Vagina (tissue), 2 donors: Measurements from ENCODE around the gene KLC4. TPM values are rescaled to one million over a fixed set of nuclear protein-coding genes. Genes with fewer than 3 reads are reported as not detected.
A peak's percentile ranks its signal among the peaks of the same experiment; 100 is the strongest.

ENCODE experiments used
- DNase-seq, 2 donors: peaks; one replicate each; pipeline ENCODE4 v3.0.0-alpha.2; 2017; ENCODE audit errors: extremely low spot score in 2 of 2
- H3K27ac ChIP-seq: fragments of 200-600 bp; sonication (generic); one replicate; pipeline ENCODE4 v1.5.1; 2019
- H3K27me3 ChIP-seq: fragments of 200-600 bp; sonication (generic); one replicate; pipeline ENCODE4 v1.5.1; 2019
- H3K36me3 ChIP-seq, 2 donors: fragments of 200-600 bp; sonication (generic); one replicate each; pipeline ENCODE4 v1.5.1; 2017 to 2019
- H3K4me1 ChIP-seq: fragments of 200-600 bp; sonication (generic); one replicate; pipeline ENCODE4 v1.5.1; 2019
- H3K4me3 ChIP-seq, 2 donors: fragments of 200-600 bp; sonication (generic); 1 replicate in 1 of 2; 2 replicates in 1 of 2; pipeline ENCODE4 v1.5.1; 2016 to 2019
- H3K9me3 ChIP-seq: fragments of 200-600 bp; sonication (generic); one replicate; pipeline ENCODE4 v1.5.1; 2019
- POLR2A ChIP-seq, 2 donors: fragments of 450-650 bp; IDR thresholded peaks; one replicate each; pipeline ENCODE4 v1.6.1; 2017; ENCODE audit warnings: antibody characterized with exemption in 2 of 2, mild to moderate bottlenecking in 2 of 2, moderate library complexity in 2 of 2
- POLR2AphosphoS5 ChIP-seq, 2 donors: sonication (generic); formaldehyde crosslinking; IDR thresholded peaks; one replicate each; pipeline ENCODE4 v1.9.0; 2017; ENCODE audit warnings: antibody characterized with exemption in 2 of 2, mild to moderate bottlenecking in 2 of 2, low read depth in 1 of 2; ENCODE audit not compliant: insufficient read depth in 1 of 2
- intact Hi-C: fragments of 100-400 bp; cut with DNase I; formaldehyde crosslinking; loops from one replicate; pipeline ENCODE4 v1.15.1; 2023
- total RNA-seq: library from RNA; depleted of rRNA; stranded (reverse); fragments of >200 nt; gene quantifications from one replicate; pipeline ENCODE4 v1.2.3, GENCODE V29; 2016
- TF ChIP-seq, protein P1 (sequence below), 3 experiments: fragments of 450-650 bp in 2 of 3; fragments of 200-600 bp in 1 of 3; sonication (generic) in 1 of 3; IDR thresholded peaks; one replicate each; pipeline ENCODE4 v1.5.1; 2017 to 2019; ENCODE audit warnings: antibody characterized with exemption in 3 of 3, mild to moderate bottlenecking in 2 of 3, moderate library complexity in 2 of 3

The KLC4 gene
- 17.2 TPM for total RNA-seq

DNA sequence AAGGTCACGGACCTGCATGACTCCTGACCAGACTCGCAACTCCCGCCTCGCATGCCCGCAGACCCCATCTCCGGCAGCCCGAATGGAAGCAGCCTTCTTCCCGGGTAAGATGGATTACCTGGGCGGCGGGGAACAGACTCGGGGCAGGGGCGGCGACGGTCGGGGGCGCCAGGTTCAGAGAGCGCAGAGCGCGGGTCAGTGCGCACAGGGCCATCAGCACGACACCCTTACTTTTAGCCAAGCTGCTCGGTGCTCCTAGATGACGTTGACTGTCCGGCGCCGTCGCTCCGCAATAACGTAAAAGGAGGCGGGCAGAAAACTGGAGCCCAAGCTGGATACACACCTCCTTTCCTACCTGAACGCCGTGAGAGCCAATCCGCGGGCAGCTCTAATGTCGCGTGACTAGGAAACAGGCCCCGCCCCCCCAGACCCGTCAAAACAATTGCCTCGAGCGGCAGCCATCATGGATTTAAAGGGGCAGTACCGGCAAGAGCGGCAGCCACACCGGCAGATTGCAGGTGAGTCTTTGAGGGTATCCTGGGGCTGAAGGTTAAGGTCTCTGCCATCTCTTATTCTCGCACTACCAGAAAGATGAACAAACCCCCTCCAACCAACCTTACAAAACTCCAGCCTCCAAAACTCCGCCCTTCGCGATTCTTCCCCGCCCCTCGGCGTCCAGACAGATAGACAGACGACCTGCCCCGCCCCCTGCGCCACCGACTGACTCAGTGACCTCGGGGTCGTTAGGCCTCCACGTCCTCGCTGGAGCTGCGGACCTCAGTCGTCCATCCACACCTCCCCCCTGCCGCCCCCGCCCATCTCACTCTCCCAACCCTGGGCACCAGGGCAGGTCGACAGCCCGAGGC is at the start of gene KLC4, which contains the start of gene MRPL2:
Gene KLC4 (plus strand): TSS at position 464 of the 866 bp plus-strand sequence. CDS start 1,705 bp downstream, outside the sequence.
Gene MRPL2 (minus strand): TSS at position 267 of the 866 bp plus-strand sequence. CDS start 53 bp downstream, at position 214.
- H3K36me3 ChIP-seq = peaks cover 0 to 22% of the 10 kb centered on the region in 2 donors
- intact Hi-C loops = no loop called here

GRCh38 chr6:43011207-43011606 is 48.2 kb upstream of the KLC4 start:
- H3K9me3 ChIP-seq = no peaks in the 10 kb centered on the region
- TF ChIP-seq POLR2A (IDR thresholded peaks at IDR 0.05) (no peak), POLR2AphosphoS5 (IDR thresholded peaks at IDR 0.05; ENCODE audit: insufficient read depth in 1 of 2, low read depth in 1 of 2) (no peak)
- TF ChIP-seq, protein P1, sequence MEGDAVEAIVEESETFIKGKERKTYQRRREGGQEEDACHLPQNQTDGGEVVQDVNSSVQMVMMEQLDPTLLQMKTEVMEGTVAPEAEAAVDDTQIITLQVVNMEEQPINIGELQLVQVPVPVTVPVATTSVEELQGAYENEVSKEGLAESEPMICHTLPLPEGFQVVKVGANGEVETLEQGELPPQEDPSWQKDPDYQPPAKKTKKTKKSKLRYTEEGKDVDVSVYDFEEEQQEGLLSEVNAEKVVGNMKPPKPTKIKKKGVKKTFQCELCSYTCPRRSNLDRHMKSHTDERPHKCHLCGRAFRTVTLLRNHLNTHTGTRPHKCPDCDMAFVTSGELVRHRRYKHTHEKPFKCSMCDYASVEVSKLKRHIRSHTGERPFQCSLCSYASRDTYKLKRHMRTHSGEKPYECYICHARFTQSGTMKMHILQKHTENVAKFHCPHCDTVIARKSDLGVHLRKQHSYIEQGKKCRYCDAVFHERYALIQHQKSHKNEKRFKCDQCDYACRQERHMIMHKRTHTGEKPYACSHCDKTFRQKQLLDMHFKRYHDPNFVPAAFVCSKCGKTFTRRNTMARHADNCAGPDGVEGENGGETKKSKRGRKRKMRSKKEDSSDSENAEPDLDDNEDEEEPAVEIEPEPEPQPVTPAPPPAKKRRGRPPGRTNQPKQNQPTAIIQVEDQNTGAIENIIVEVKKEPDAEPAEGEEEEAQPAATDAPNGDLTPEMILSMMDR (IDR thresholded peaks at IDR 0.05) = no peak
- intact Hi-C loops = loop anchor here (10.0 kb wide), 1 partner anchor 106 kb away; no protein-coding TSS in a partner anchor

More for the DNA sequence above, at the start of gene KLC4, which contains the start of gene MRPL2:
- TF ChIP-seq, protein P1 (IDR thresholded peaks at IDR 0.05) = no peak
- TF ChIP-seq POLR2AphosphoS5 (IDR thresholded peaks at IDR 0.05; ENCODE audit: insufficient read depth in 1 of 2, low read depth in 1 of 2) (peak; percentile 92 to 95), POLR2A (IDR thresholded peaks at IDR 0.05) (peak in 1 of 2 donors; percentile 74)
- peak; percentile 100 for DNase-seq
- Histone ChIP-seq H3K27ac (peak within 1 kb of the TSS; percentile 89), H3K4me3 (peak within 1 kb of the TSS; percentile 75 to 82), H3K4me1 (peaks cover 37% of the 10 kb centered on the region), H3K27me3 (no peaks in the 10 kb centered on the region), H3K9me3 (no peaks in the 10 kb centered on the region)

GRCh38 chr6:43012364-43012763 is 47.1 kb upstream of the KLC4 start:
- intact Hi-C loops = loop anchor here (10.0 kb wide), 1 partner anchor 108 kb away; no protein-coding TSS in a partner anchor
- TF ChIP-seq POLR2AphosphoS5 (IDR thresholded peaks at IDR 0.05; ENCODE audit: insufficient read depth in 1 of 2, low read depth in 1 of 2) (no peak), POLR2A (IDR thresholded peaks at IDR 0.05) (no peak)
- TF ChIP-seq, protein P1 (IDR thresholded peaks at IDR 0.05) = no peak

More at GRCh38 chr6:43011207-43011606, 48.2 kb upstream of the KLC4 start:
- Histone ChIP-seq H3K4me3 (no peak overlapping the region), H3K27me3 (no peaks in the 10 kb centered on the region), H3K36me3 (peaks cover 0 to 55% of the 10 kb centered on the region in 2 donors), H3K27ac (no peak overlapping the region), H3K4me1 (peaks cover 33% of the 10 kb centered on the region)
- DNase-seq = no peak

DNA sequence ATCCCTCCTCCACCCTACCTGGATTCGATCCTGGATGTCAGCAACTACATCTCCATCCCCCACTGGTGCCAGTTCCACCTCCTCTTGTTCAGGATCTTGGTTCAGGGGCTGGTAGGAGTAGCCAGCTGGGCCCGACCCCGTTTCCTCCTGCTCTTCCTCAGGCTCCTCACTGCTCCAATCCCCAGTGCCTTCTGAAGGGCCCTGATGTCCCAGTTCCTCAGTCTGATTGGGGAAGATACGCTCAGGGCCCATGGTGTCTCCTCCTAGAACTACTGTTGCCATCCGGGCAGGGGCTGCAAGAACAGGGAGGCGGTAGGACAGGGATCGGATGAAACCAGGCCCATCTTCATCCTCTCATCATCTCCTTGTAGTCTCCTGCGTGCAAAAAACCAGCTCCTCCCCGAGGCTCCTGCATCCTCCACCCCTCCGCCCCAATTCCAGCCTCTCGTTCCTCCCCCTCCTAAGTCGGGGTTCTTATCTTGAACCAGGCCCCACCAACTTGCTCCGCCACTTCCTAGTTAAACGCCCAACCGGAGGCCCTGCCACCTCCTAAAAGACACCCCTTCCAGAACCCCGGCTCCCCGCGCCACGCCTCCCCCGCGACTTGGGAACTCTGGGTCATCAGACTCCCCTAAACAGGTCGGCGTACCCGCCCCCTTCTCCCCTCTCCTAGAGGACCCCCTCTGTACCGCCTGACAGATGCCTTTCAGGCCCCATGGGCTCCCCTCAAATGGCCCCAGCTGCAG is 46.2 kb upstream of the KLC4 start:
- intact Hi-C loops = loop anchor here (10.0 kb wide), 1 partner anchor 108 kb away; no protein-coding TSS in a partner anchor
- Histone ChIP-seq H3K27ac (peak overlapping the region; percentile 78), H3K4me3 (peak overlapping the region; percentile 85 to 88), H3K27me3 (no peaks in the 10 kb centered on the region), H3K4me1 (peaks cover 52% of the 10 kb centered on the region), H3K9me3 (no peaks in the 10 kb centered on the region), H3K36me3 (peaks cover 0 to 43% of the 10 kb centered on the region in 2 donors)
- TF ChIP-seq POLR2AphosphoS5 (IDR thresholded peaks at IDR 0.05; ENCODE audit: insufficient read depth in 1 of 2, low read depth in 1 of 2) (no peak), POLR2A (IDR thresholded peaks at IDR 0.05) (no peak)
- TF ChIP-seq, protein P1 (IDR thresholded peaks at IDR 0.05) = no peak
- peak in 1 of 2 donors; percentile 93 for DNase-seq

More at GRCh38 chr6:43012364-43012763, 47.1 kb upstream of the KLC4 start:
- H3K9me3 ChIP-seq = no peaks in the 10 kb centered on the region
- H3K27me3 ChIP-seq = no peaks in the 10 kb centered on the region
- peaks cover 0 to 47% of the 10 kb centered on the region in 2 donors for H3K36me3 ChIP-seq
- H3K4me3 ChIP-seq = peak overlapping the region in 1 of 2 donors; percentile 85
- peaks cover 44% of the 10 kb centered on the region for H3K4me1 ChIP-seq
- DNase-seq = no peak
- no peak overlapping the region for H3K27ac ChIP-seq
